ENCODE data around the gene YEATS4.
A peak's percentile ranks its signal among the peaks of the same experiment; 100 is the strongest.
"Not testable (repeated sequence)": the region's sequence is repeated elsewhere in the genome, so short reads cannot be mapped to it uniquely, and the experiment has no call there.

Gene YEATS4

GRCh38 chr12:69359531-69360347, at the start of gene YEATS4:
TSS of gene YEATS4 (plus strand) at chr12:69359743. CDS start at chr12:69359973, 230 bp downstream.
- DNase-seq: peak; percentile 70 to 87

- no peak for DNase-seq
Observed at GRCh38 chr12:69313209-69313608, 46.3 kb upstream of the YEATS4 start.

- not testable (repeated sequence) for DNase-seq
Observed at GRCh38 chr12:69316784-69317183, 42.8 kb upstream of the YEATS4 start.

GRCh38 chr12:69317233-69317632, 42.3 kb upstream of the YEATS4 start:
- not testable (repeated sequence) for DNase-seq

GRCh38 chr12:69318225-69318624, 41.3 kb upstream of the YEATS4 start:
- DNase-seq: no peak

GRCh38 chr12:69321351-69321750, 38.2 kb upstream of the YEATS4 start:
- DNase-seq: no peak

GRCh38 chr12:69324797-69325466, 34.6 kb upstream of the YEATS4 start:
- DNase-seq: no peak

- DNase-seq: no peak
Observed at GRCh38 chr12:69328426-69328825, 31.1 kb upstream of the YEATS4 start.

- DNase-seq: no peak
Observed at GRCh38 chr12:69329669-69330428, 29.7 kb upstream of the YEATS4 start.

GRCh38 chr12:69330475-69331473, 28.8 kb upstream of the YEATS4 start:
- no peak for DNase-seq

GRCh38 chr12:69331519-69331908, 28.0 kb upstream of the YEATS4 start:
- DNase-seq: no peak

- no peak for DNase-seq
Observed at GRCh38 chr12:69331909-69332684, 27.4 kb upstream of the YEATS4 start.

- DNase-seq: no peak
Observed at GRCh38 chr12:69332815-69333358, 26.7 kb upstream of the YEATS4 start.

GRCh38 chr12:69334158-69334557, 25.4 kb upstream of the YEATS4 start:
- DNase-seq: no peak

GRCh38 chr12:69337311-69338090, 22.0 kb upstream of the YEATS4 start:
- no peak for DNase-seq

GRCh38 chr12:69338120-69338859, 21.3 kb upstream of the YEATS4 start:
- no peak for DNase-seq

- peak in 1 of 2 experiments; percentile 25 for DNase-seq
Observed at GRCh38 chr12:69338936-69339335, 20.6 kb upstream of the YEATS4 start.

GRCh38 chr12:69339999-69340398, 19.5 kb upstream of the YEATS4 start:
- no peak for DNase-seq

GRCh38 chr12:69341328-69341727, 18.2 kb upstream of the YEATS4 start:
- no peak for DNase-seq

GRCh38 chr12:69342421-69342820, 17.1 kb upstream of the YEATS4 start:
- no peak for DNase-seq
